IPS-18a (cell line): Measurements from ENCODE around the gene ATP13A2.
A peak's percentile ranks its signal among the peaks of the same experiment; 100 is the strongest.

Experiments used
- H3K27ac ChIP-seq: one replicate; pipeline ENCODE4 v1.5.1; 2013; ENCODE audit warnings: low read length
- H3K27me3 ChIP-seq: one replicate; pipeline ENCODE4 v1.6.1; 2013; ENCODE audit warnings: mild to moderate bottlenecking, low read length; ENCODE audit not compliant: control insufficient read depth, insufficient read depth
- H3K36me3 ChIP-seq: one replicate; pipeline ENCODE4 v1.6.1; 2013; ENCODE audit warnings: low read depth, low read length; ENCODE audit not compliant: control insufficient read depth
- H3K4me1 ChIP-seq: one replicate; pipeline ENCODE4 v1.6.1; 2013; ENCODE audit warnings: low read depth, low read length; ENCODE audit not compliant: control insufficient read depth
- H3K4me3 ChIP-seq: one replicate; pipeline ENCODE4 v1.5.1; 2013; ENCODE audit warnings: low read length
- H3K9ac ChIP-seq: one replicate; pipeline ENCODE4 v1.6.1; 2013; ENCODE audit warnings: mild to moderate bottlenecking, low read length, moderate library complexity
- H3K9me3 ChIP-seq: one replicate; pipeline ENCODE4 v1.6.1; 2013; ENCODE audit warnings: low read depth, low read length; ENCODE audit not compliant: control insufficient read depth

ATP13A2 gene

DNA sequence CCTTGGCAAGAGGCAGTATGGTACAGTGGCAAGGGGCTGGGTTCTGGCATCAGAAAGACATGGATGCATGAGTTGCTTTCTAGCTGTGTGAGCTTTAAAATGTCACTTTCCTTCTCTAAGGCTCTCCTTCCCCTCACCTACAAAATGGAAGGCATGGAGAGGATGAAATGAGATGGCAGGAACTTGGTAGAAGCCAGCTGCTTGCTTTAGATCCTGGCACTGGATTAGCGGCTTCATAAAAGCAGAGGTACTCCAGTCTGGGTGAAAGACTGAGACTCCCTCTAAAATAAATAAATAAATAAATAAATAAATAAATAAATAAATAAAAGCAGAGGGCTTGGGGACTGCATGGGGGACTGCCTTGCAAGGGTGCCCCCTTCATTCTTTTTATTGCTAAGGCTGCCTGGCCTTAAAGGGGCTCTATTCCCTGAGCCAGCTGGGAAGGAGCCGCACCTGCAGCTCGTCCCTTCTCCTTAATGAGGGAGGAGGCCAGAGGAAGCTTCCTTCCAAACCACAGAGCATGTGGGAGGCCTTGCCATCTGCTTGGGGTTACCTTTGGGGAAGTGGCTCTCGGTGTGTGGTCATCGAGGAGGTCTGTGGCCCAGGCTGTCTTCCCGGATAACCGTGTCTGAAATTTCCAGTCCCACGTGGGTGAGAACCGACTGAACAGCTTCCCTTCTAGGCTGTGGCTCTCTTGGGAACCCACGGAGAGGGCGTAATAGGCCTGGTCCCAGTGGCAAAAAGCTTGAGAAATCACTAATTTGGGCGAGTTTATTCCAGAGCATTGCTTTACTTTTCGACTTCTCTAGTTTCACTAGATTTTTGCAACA, 2.0 kb upstream of the ATP13A2 start:
- peaks cover 6% of the 10 kb centered on the region for H3K36me3 ChIP-seq
- H3K27me3 ChIP-seq, result peaks cover 4% of the 10 kb centered on the region
- H3K9ac ChIP-seq, result no peak overlapping the region
- no peak overlapping the region for H3K27ac ChIP-seq
- H3K4me1 ChIP-seq, result peaks cover 40% of the 10 kb centered on the region
- H3K4me3 ChIP-seq, result no peak overlapping the region
- no peaks in the 10 kb centered on the region for H3K9me3 ChIP-seq

- H3K36me3 ChIP-seq, result no peaks in the 10 kb centered on the region
- H3K27me3 ChIP-seq, result peaks cover 4% of the 10 kb centered on the region
- peaks cover 40% of the 10 kb centered on the region for H3K4me1 ChIP-seq
- H3K9me3 ChIP-seq, result no peaks in the 10 kb centered on the region
- H3K27ac ChIP-seq, result no peak overlapping the region
- H3K4me3 ChIP-seq, result no peak overlapping the region
- no peak overlapping the region for H3K9ac ChIP-seq
These were observed 1.2 kb upstream of the ATP13A2 start for GRCh38 chr1:17012775-17013490.

- no peaks in the 10 kb centered on the region for H3K36me3 ChIP-seq
- peaks cover 4% of the 10 kb centered on the region for H3K27me3 ChIP-seq
- peak overlapping the region; percentile 77 for H3K4me3 ChIP-seq
- H3K9me3 ChIP-seq, result no peaks in the 10 kb centered on the region
- peaks cover 36% of the 10 kb centered on the region for H3K4me1 ChIP-seq
- peak overlapping the region; percentile 34 for H3K9ac ChIP-seq
- no peak overlapping the region for H3K27ac ChIP-seq
These were observed 663 bp downstream of the ATP13A2 start for GRCh38 chr1:17011092-17011438.

DNA sequence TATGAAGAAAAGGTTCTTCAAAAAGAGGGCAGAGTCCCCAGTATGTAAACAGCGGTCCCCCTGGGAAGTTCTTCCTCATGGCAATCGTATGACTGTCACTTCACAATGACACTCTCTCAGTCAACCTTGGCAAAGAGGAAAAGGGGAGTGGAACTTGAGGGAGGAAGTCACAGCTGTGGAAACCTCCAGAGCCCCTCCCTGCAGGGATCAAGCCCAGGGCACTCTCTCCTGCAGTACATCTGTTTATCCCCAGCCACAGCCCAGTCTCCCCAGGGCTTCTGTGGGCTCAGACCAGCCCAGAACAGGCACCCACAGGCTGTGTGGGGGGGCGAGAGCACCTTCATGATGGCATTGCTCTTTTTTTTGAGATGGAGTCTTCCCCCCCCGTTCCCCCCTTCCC, 2.0 kb downstream of the ATP13A2 start:
- H3K9ac ChIP-seq, result no peak overlapping the region
- no peaks in the 10 kb centered on the region for H3K9me3 ChIP-seq
- no peak overlapping the region for H3K4me3 ChIP-seq
- H3K36me3 ChIP-seq, result peaks cover 3% of the 10 kb centered on the region
- peaks cover 24% of the 10 kb centered on the region for H3K4me1 ChIP-seq
- peaks cover 4% of the 10 kb centered on the region for H3K27me3 ChIP-seq
- no peak overlapping the region for H3K27ac ChIP-seq

DNA sequence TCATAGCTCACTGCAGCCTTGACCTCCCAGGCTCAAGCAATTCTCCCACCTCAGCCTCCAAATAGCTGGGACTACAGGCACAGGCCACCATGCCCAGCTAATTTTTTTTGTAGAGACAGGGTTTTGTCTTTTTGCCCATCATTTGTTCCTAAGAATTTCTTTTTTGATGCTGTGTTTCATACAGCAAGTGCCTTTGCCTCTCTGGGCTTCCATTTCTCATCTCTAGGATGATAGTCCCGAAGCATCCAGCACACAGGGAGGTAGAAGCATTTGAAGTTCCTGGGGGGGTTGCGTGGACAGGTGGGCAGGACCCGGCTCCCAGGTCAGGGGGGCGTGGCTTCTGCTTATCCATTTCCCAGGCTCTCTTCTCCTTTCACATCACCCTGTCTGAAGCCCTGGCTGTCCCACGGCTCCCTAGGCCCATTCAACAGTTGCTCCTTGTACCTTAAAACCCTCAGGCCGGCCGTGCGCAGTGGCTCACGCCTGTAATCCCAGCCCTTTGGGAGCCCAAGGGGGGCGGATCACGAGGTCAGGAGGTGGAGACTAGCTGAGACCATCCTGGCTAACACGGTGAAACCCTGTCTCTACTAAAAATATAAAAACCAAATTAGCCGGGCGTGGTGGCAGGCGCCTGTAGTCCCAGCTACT, 3.4 kb downstream of the ATP13A2 start:
- no peak overlapping the region for H3K27ac ChIP-seq
- peaks cover 4% of the 10 kb centered on the region for H3K27me3 ChIP-seq
- H3K36me3 ChIP-seq, result peaks cover 12% of the 10 kb centered on the region
- no peak overlapping the region for H3K4me3 ChIP-seq
- no peaks in the 10 kb centered on the region for H3K9me3 ChIP-seq
- H3K4me1 ChIP-seq, result peaks cover 17% of the 10 kb centered on the region
- no peak overlapping the region for H3K9ac ChIP-seq

GRCh38 chr1:17007121-17007520, 4.6 kb downstream of the ATP13A2 start:
- no peak overlapping the region for H3K9ac ChIP-seq
- peaks cover 6% of the 10 kb centered on the region for H3K4me1 ChIP-seq
- no peak overlapping the region for H3K27ac ChIP-seq
- H3K4me3 ChIP-seq, result no peak overlapping the region
- no peaks in the 10 kb centered on the region for H3K9me3 ChIP-seq
- H3K36me3 ChIP-seq, result peaks cover 16% of the 10 kb centered on the region
- peaks cover 4% of the 10 kb centered on the region for H3K27me3 ChIP-seq

DNA sequence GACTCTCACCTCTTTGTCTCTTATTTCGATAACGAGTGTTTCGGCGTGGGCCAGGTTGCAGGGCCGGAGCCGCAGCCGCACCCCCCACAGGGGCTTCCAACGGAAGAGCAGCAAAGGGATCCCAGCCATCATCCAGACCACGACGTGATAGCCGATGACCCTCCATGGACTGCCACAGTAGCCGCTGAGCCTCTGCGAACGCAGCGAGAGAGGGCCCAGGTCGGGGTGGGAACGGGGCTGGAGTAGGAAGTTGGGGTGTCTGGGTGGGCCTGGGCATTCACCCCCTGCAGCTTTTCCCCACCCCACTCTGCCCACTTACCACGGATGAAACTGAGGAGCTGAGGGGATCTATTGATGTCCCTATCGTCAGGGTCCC, 6.4 kb downstream of the ATP13A2 start:
- Histone ChIP-seq H3K9ac (no peak overlapping the region), H3K4me3 (no peak overlapping the region), H3K36me3 (peaks cover 25% of the 10 kb centered on the region), H3K4me1 (no peaks in the 10 kb centered on the region), H3K9me3 (no peaks in the 10 kb centered on the region), H3K27ac (no peak overlapping the region), H3K27me3 (no peaks in the 10 kb centered on the region)

- Histone ChIP-seq H3K27me3 (no peaks in the 10 kb centered on the region), H3K4me1 (no peaks in the 10 kb centered on the region), H3K4me3 (no peak overlapping the region), H3K27ac (no peak overlapping the region), H3K9me3 (no peaks in the 10 kb centered on the region), H3K36me3 (peaks cover 25% of the 10 kb centered on the region), H3K9ac (no peak overlapping the region)
These were observed 7.0 kb downstream of the ATP13A2 start for GRCh38 chr1:17004466-17005364.

DNA sequence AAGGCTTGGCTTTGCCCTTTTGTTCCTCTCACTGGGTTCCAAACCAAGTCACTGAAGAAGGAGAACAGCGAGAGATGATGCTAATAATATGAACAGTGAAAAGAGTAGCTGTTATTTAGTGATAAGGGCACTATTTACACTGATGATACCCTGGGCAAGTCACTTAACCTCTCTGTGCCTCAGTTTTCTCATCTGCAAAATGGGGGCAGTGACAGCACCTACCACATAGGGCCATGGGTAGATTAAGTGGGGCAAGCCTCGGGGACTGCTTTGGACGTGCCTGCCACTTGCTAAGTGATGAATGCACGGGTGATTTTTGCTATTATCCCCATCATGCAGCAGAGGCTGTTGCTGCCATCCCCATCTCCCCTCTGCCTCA, 9.2 kb downstream of the ATP13A2 start:
- Histone ChIP-seq H3K4me3 (no peak overlapping the region), H3K4me1 (no peaks in the 10 kb centered on the region), H3K36me3 (peaks cover 32% of the 10 kb centered on the region), H3K27me3 (no peaks in the 10 kb centered on the region), H3K9me3 (no peaks in the 10 kb centered on the region), H3K9ac (no peak overlapping the region), H3K27ac (no peak overlapping the region)

DNA sequence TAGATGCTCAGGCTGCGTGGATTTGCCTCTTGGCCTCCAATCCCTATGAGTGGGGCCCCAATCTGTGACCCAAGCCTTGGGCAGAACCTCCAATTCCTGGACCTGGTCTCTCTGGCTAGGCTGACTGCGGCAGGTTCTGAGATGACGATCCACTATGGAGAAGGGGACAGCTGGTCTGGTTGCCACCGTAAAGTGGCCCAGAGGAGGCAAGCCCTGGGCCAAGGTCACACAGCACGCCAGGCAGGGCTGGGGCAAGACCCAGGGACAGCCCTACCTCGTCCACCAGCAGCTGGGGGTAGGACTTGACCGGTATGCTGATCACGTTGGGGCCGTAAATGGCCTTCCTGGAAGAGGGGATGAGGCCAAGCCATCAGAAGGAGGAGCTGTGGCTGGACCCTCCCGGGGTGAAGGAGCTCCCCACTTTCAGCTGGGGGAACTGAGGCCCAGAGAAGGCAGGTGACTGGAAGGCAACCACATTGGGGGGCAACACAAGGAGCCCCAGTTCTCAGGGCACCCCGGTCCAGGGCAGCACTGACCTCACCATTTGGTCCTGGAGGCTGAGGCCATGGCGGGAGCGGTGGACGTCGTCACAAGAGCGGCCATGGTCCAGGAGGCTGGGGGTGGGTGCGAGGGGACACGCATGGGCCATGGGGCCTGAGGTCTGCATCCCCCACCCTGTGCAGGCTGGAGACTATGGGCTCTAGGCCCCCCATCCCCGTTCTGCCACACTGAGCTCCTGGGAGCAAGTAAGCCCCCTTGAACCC, 9.8 kb downstream of the ATP13A2 start:
- Histone ChIP-seq H3K27me3 (no peaks in the 10 kb centered on the region), H3K4me1 (no peaks in the 10 kb centered on the region), H3K9me3 (no peaks in the 10 kb centered on the region), H3K4me3 (no peak overlapping the region), H3K27ac (no peak overlapping the region), H3K36me3 (peaks cover 32% of the 10 kb centered on the region), H3K9ac (no peak overlapping the region)
